HG03558 (cell line): ENCODE results near the gene DAZAP1.

Experiments used
- ATAC-seq: cut with Tn5 transposase; IDR thresholded peaks from one replicate; pipeline ENCODE4 v1.9.1; 2021; ENCODE audit warnings: moderate number of reproducible peaks; ENCODE audit not compliant: unreplicated experiment; ENCODE audit errors: extremely low read depth

Gene DAZAP1

DNA sequence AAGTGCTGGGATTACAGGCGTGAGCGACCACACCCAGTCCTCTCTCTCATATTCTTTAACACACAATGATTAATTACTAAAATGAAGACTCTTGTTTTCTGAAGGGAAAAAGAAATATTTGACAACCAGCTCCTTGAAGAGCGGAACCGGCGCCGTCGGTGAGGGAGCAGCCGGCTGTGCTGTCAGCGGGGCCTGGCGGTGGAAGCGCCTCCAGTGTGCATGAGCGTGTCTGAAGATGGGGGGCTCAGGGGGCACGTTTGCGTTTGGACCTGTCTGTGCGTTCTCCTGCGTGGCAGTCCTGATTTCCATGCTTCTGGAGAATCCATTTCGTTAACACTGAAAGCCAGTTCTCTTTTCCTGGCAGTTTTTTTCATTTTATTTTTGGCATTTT is 31.0 kb upstream of the DAZAP1 start:
- ATAC-seq: no peak

DNA sequence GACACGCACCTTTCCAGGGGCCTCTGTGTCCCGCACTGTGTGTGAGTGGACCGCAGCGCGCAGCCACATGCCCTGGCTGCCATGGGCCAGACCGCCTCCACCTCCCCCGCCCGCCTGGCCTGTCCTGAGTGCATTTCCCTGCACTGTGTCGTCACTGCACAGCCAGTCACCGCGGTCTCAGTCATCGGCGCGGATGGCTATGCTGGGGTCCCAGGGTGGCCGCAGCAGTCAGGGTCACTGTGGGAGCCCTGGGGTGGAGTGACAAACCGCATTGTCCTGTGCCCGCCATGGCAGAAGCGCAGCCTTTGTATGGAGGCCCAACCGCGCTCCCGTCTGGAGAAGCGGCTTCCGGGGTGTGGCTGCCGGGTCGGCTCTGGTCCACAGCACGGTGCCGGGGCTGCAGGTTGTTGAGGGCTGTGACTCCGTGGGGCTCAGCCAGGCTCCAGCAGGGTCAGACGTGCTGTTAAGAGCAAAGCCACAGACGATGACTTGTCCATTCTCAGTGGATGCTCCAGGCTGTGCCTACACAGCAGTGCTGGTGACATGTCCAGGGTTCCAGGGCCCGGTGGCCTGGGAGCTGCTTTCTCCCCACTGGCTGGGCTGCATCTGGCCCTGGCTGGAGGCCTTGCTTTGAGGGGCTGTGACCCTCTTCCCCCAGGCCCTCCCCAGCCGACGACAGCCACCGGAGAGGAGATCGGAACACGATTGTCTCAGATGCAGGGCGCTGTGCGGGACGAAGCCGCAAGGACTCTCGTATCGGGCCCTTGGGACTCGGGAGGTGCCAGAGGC is 30.0 kb upstream of the DAZAP1 start:
- ATAC-seq: no peak

DNA sequence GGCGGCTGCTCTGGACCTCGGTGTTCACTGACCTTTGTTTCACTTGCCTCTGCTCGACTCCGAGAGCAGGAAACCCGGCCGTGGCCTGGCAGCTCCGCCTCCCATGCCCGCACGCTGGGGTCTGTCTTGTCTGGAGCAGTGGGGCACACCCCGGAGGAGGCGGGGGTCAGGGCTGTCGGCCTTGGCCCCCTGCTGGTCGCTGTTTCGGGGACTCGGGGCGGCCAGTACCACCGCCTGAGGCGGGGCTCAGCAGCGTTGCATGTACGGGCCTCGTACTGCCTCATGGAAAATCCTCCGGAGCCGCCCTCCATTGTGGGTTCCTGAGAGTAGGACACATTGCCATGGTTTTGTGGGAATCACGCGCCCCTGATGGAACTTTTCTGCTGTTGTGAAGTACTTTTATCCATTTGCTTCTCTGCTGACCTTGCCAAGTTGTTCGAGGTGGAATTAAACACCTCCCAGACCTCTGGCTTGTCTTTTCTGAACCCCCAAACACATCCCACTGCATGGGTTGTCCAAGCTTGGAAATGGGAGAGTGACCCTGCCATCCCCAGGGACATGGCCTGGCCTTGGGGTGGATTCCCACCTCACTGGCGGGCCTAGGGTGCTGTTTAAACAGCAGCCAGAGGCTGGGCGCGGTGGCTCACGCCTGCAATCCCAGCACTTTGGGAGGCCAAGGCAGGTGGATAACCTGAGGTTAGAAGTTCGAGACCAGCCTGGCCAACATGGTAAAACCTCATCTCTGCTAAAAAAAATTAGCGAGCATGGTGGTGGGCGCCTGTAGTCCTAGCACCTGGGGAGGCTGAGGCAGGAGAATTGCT is 29.2 kb upstream of the DAZAP1 start:
- ATAC-seq: no peak

DNA sequence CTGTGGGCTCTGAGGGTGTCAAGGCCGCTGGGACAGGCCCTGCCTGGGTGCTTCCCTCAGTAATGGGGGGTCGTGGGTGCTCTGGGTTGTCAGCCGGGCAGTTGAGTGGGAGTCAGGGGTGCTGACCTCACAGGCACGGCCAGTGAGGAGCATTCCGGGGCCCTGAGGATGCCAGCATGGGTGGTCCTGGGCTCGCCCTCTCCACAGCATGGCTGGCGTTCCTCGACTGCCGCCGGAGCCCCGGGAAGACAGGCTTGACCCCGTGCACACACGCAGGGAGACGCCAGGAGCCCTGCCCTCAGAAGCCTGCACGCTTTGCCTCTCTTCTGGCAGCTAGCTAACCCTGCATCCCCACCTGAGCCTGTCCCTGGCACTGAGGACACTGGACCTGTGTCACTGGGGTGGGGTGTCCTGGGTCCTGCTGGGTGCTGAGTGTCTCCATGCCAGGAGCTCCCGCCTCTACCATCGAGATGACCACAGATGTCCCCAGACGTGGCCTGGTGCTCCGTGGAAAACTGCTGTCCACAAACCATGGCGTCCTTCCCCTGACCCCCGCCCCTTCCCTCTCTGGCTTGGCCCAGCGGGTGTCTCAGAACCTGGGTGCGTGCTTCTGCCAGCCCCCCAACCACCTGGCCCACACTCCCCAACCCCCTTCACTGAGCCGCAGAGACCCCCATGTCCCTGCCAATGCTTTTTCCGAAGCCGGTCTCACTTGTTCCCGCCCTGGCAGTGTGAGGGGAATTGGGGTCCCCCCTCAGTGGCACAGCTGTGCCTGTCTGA is 28.1 kb upstream of the DAZAP1 start:
- ATAC-seq: no peak

DNA sequence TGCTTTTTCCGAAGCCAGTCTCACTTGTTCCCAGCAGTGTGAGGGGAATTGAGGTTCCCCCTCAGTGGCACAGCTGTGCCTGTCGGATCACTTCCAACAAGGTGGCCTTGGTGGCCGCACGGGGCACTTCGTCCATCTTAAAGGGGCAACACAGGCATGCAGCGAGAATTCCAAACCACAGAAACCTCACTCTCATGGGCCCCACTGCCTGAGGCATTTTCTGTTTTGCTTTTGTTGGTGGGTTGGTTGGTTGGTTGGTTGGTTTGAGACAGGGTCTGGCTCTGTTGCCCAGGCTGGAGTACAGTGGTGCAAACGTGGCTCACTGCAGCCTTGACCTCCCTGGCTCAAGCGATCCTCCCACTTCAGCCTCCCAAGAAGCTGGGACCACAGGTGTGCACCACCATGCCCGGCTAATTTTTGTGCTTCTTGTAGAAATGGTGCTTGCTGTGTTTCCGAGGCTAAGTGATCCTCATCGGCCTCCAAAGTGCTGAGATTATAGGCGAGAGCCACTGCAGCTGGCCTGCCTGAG is 27.4 kb upstream of the DAZAP1 start:
- ATAC-seq: no peak

DNA sequence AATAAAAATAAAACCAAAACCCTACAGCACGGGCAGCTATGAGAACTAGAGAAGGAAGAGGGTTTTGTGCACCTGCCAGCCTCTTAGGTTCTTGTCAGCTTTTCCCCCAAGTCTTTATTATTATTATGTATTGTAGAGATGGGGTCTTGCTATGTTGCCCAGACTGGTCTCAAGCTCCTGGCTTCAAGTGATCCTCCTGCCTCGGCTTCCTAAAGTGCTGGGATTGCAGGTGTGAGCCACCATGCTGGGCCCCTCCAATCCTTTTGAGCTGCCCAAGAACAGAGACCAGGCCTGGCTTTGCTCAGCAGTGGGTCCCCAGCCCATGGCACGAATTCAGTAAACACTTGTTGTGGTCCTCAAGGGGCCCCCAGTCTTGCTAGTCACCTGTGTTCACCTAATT is 25.1 kb upstream of the DAZAP1 start:
- ATAC-seq: no peak

DNA sequence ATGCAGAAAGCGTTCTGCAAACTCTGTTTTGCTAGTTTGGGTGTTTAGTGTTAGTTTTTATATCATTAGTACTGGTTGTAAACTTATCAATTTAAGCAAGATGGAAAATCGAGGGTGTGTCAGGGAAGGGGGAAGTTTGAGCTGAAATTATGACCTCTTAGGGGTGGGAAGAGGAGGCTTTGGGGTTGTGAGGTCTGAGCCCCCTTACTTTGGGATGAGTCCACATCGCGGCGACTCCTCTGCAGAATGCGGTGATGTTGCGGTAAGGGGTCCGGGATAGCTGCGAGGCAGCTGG is 24.4 kb upstream of the DAZAP1 start:
- no peak for ATAC-seq

DNA sequence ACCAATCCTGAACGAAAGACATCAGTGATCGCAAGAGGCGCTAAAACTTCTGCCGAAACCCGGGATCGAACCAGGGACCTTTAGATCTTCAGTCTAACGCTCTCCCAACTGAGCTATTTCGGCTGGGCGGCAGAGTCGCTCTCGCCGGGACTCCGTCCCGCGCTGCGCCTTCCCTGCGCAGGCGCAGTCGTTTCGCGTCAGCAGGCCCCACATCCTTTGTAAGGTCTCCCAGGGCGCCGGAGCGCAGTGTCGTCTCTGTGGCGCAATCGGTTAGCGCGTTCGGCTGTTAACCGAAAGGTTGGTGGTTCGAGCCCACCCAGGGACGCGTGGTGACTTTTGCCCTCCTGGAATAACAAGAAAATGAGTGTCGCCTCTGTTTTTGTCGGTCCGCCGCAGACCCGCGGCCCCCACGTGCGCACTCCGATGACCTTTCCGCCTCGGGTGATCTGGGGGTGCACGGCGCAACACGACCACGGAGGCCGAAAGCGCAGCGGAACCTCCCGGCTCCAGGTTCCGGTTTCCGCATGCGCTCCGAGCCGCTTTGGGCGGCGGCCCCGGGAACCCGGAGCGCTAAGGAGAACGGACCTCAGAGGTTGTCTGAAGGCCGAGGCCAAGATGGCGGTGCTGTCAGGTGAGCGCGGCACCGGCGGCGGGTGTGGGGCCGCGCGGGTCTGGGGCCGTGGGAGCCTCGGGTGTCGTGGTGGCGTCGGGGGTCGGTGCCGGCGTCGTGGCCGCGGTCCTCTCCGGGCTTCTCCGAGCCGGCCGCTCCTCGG is 23.9 kb upstream of the DAZAP1 start, which contains the start of gene NDUFS7:
TSS of gene NDUFS7 (plus strand) at position 596 of the 773 bp plus-strand sequence. CDS start at position 616, 20 bp downstream.
- ATAC-seq: peak; percentile 59

DNA sequence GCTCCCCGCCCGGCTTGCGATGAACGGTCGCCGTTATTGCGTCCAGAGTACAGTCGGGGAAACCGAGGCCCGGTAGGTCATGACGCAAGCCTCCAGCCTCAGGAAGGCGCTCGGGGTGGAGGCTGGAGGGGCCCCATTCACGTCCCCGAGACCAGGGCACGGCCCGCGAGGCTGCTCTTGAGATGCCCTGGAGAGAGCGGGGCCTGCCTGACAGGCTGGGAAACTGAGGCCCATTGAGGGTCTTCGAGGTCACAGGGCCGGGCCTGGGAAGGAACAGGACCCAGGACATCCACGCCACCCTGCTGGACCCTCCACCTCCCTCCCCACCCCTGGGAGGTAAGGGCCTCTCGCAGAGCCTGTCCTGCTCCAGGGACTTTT is 23.3 kb upstream of the DAZAP1 start:
- no peak for ATAC-seq

DNA sequence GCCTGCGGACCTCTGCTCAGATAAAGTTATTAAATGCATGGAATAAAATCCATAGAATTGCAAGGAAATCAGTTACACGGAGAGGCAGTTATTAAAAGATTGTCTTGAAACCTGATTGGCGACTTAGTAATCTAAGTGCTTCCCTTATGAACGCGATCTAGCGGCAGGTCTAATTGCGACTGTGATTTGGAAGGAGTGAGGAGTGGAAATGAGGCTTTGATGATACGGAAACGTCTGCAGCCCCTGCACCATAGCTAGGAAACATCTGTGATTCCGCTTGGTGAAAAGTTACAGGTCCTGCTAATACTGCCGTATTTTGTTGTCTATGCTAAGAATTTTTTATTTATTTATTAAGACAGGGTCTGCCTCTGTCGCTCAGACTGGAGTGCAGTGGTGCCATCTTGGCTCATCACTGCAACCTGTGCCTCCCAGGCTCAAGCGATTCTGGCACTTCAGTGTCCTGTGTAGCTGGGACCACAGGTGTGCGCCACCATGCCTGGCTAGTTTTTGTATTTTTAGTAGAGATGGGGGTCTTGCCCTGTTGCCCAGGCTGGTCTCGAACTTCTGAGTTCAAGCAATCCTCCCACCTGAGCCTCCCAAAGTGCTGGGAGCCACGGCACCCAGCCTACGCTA is 22.8 kb upstream of the DAZAP1 start:
- ATAC-seq: no peak

DNA sequence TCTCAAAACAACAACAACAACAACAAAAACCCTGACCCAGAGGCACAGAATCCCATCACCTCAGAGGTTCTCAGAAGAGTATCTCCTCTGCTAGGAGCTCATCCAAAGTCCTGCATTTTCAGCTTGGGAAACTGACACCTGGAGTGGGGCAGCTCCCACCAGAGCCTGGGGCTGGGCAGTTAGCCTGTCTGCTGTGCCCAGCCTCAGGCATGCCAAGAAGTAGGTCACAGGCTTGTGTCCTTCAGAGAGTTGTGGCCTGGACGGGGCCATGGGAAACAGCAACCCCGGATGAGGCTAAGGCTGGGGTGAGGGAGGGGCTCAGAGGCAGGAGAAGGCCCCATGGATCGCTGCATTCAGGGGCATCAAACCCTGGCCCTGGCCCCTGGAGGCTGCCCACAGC is 21.6 kb upstream of the DAZAP1 start:
- ATAC-seq: no peak

DNA sequence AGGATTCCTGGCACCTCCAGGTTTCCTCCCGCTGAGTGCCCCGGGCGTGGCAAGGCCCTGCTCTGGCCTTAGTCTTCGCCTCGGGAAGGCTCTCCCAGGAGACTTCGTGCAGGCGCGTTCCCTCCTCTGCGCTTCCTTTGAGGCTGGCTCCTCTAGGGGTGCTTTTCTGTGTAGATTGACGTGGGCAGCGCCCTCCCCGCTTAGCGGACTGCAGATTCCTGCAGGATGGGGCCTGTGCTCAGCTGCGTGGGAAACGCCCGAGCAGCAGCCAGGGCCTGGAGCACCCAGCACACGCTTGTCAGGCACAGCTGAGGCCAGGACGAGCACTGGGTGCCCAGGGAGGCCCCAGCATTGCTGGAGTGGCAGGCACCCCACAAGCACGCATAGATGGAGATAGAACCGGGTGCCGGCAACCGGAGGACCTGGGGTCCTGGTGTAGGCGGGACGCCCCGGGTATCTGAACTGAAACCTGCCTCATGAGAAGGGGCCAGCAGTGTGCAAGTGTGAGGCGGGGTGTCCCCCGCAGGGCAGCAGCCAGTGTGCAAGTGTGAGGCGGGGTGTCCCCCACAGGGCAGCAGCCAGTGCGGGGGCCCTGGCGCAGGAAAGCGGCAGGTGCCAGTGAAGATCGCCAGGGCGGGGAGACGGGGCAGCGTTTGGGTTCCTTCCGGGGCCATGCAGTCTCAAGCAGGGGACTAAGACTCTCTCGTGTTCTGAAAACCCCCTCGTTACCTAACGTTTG is 20.3 kb upstream of the DAZAP1 start:
- ATAC-seq: no peak

DNA sequence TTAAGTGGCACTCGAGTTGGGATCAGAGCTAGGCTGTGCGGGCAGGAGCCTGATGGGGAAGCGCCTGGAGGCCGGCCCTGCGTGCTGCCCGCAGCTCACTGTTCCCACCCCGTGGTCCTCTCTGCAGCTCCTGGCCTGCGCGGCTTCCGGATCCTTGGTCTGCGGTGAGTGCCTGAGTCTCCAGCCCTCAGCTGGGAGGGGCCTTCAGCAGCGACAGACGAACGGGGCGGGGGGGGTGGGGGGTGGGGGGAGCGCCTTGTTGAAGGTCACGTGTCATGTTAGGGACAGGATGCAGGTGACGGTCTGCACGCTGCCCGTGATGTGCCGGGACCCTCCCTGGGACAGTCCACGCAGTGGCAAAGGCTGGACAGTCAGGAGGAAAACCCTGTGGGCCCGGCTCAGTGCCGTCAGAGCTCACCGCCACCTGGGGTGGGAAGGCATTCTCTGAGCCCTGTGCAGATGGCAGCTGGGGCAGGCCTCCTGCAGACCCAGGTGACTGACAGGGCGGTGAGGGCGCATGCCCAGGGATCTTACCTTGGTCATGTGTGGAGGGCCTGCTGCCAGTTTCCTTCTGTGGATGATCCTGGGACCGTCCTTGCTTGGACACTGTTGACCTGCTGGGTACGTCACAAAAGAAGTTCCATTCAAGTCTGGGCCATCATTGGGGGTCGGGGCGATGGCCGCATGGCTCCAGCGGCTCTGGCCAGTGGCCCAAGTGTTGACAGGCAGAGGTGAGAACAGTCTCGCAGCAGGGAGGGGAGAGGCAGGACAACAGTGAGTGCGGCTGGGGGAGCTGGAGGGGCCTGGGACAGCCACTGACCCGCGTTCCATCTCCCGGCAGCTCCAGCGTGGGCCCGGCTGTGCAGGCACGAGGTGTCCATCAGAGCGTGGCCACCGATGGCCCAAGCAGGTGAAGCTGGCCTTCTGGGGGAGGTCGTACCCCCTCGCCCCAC is 19.4 kb upstream of the DAZAP1 start:
- no peak for ATAC-seq

DNA sequence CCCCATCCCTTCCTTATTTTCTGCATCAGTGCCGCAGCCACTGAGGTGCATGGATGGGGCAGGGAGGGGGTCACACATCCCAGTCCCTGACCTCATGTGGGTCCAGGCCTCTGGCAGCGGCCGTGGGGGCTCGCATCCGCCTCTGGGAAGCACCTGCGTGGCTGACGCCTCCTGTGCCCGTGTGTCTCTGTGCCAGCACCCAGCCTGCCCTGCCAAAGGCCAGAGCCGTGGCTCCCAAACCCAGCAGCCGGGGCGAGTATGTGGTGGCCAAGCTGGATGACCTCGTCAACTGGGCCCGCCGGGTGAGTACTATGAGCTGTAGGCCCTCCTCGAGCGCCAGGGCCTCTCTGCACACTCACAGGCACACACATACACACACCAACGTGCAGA is 18.8 kb upstream of the DAZAP1 start:
- no peak for ATAC-seq

DNA sequence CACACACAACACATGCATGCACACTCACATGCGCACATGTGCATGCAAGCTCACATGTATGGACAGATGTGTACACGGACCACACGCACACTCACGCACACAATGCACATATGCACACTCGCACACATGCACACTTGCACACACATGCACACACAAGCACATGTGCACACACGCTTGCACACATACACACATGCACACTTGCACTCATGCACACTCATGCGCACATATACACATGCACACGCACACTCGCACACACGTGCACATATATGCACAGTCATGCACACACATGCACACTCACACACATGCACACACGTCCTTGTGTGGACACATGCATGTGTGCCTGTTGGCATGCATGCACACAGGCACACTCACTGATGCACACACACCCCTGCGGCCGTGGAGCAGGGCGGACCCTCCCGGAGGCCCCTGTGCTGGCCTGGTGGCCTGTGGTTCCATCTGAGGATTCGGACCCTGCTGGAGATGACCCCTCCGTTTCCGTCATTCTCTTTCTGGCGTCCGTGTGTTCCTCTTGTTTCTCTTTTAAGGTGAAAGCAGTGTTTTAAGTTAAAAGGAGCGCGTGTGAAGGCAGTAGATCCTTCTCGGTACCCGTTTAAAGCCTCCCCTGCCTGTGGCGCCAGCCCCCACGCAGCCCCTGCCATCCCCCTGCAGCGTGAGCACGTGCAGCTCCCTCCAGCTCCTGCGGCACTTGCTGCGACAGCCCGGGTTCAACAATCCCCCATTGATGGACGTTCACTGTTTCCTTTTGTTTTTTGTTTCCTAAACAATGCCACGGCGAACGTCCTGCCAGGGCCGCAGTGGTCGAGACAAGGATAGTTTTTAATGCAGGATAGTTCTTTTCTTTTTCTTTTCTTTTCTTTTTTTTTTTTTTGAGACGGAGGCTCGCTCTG is 18.1 kb upstream of the DAZAP1 start:
- no peak for ATAC-seq

DNA sequence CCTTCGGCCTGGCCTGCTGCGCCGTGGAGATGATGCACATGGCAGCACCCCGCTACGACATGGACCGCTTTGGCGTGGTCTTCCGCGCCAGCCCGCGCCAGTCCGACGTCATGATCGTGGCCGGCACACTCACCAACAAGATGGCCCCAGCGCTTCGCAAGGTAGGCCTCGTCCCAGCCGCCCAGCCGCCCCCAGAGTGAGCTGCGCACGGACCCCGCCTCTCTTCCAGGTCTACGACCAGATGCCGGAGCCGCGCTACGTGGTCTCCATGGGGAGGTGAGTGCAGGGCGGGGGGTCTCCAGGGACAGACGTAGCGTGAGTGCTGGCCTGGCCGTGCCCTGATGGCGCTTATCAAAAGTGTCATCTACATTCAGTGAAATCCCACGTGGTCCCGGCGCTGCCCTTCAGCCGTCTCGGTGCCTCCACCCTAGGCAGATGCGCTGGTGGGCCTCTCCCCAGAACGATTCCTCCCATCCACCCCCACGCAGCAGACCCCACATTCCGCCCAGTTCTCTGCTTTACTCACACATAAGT is 16.4 kb upstream of the DAZAP1 start:
- ATAC-seq: no peak

DNA sequence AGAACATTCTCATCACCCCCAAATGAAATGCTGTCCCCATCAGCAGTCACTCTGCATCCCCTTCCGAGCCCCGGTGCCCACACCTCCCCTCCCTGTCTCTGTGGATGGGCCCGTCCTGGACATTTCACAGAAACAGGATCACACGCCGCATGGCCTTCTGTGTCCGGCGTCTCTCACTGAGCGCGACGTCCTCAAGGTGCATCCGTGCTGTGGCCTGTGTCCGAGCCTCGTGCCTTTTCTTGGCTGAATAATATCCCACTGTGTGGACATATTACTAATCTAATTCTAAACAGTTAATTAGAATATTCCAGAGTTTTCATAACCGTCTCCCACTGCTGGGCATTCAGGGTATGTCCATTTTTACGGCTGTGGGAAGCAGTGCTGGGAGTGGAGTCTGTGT is 15.0 kb upstream of the DAZAP1 start:
- no peak for ATAC-seq
